Endothelial cell (in vitro differentiated cells): ENCODE measurements around the gene ELOVL4. TPM values are rescaled to one million over a fixed set of nuclear protein-coding genes. Genes with fewer than 3 reads are reported as not detected.

Source experiments
- DNase-seq: peaks from one replicate; pipeline ENCODE4 v3.0.0; 2021; ENCODE audit warnings: low spot score
- H3K27ac Mint-ChIP-seq: one replicate; pipeline ENCODE4 v1.8.0; 2021; ENCODE audit warnings: mixed read lengths, inconsistent platforms; ENCODE audit not compliant: unreplicated experiment
- H3K27me3 Mint-ChIP-seq: one replicate; pipeline ENCODE4 v1.8.0; 2021; ENCODE audit warnings: mild to moderate bottlenecking, moderate library complexity, mixed read lengths, inconsistent platforms; ENCODE audit not compliant: unreplicated experiment
- H3K36me3 Mint-ChIP-seq: one replicate; pipeline ENCODE4 v1.8.0; 2021; ENCODE audit warnings: mild to moderate bottlenecking, low read depth, mixed read lengths, inconsistent platforms; ENCODE audit not compliant: unreplicated experiment
- H3K4me1 Mint-ChIP-seq: one replicate; pipeline ENCODE4 v1.8.0; 2021; ENCODE audit warnings: mild to moderate bottlenecking, mixed read lengths, inconsistent platforms; ENCODE audit not compliant: unreplicated experiment
- H3K4me3 Mint-ChIP-seq: one replicate; pipeline ENCODE4 v1.8.0; 2021; ENCODE audit warnings: mild to moderate bottlenecking, mixed read lengths, inconsistent platforms; ENCODE audit not compliant: unreplicated experiment
- H3K9me3 Mint-ChIP-seq: one replicate; pipeline ENCODE4 v1.8.0; 2021; ENCODE audit warnings: mixed read lengths, inconsistent platforms; ENCODE audit not compliant: unreplicated experiment
- CTCF ChIP-seq: fragments of 200-600 bp; sonication (generic); IDR thresholded peaks from one replicate; pipeline ENCODE4 v1.5.0; 2021; ENCODE audit warnings: antibody characterized with exemption; ENCODE audit not compliant: unreplicated experiment
- total RNA-seq: library from RNA; stranded (reverse); fragmentation: NEBNext Ultra II Directional; extraction: Animal tissue kit (Norgen Biotek cat#: 25700); gene quantifications from one replicate; pipeline ENCODE4 v1.2.1, GENCODE V29; 2021; ENCODE audit not compliant: unreplicated experiment

The ELOVL4 gene
- total RNA-seq, 1 donor from 2014 or later, result 3.3 TPM

DNA sequence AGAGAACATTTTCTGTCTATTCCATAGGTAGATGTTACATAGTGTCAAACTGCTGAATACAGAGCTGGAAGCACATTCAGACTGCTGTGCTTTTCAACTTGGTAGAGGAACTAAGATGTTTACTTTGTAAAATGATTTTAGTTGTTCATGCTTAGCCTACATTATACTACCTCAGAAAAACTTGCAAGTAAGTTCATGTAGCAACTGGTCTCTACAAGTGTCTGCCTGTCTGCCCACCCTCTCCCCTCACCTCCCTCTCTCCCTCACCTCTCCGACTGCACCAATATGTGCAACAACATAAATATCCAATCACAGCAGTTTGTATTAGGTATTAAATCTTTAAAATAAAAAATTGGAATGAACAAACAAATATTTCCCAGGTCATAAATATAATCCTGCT, 25.3 kb downstream of the ELOVL4 start:
- H3K9me3 Mint-ChIP-seq, result no peaks in the 10 kb centered on the region
- H3K27me3 Mint-ChIP-seq, result no peaks in the 10 kb centered on the region
- DNase-seq, result no peak
- no peaks in the 10 kb centered on the region for H3K4me1 Mint-ChIP-seq
- H3K27ac Mint-ChIP-seq, result no peak overlapping the region
- TF ChIP-seq CTCF, result no peak
- no peak overlapping the region for H3K4me3 Mint-ChIP-seq
- no peaks in the 10 kb centered on the region for H3K36me3 Mint-ChIP-seq

GRCh38 chr6:79913369-79913768, 34.0 kb downstream of the ELOVL4 start:
- no peak for TF ChIP-seq CTCF
- Mint-ChIP-seq H3K4me1 (no peaks in the 10 kb centered on the region), H3K9me3 (no peaks in the 10 kb centered on the region), H3K4me3 (no peak overlapping the region), H3K27ac (no peak overlapping the region), H3K27me3 (no peaks in the 10 kb centered on the region), H3K36me3 (no peaks in the 10 kb centered on the region)
- no peak for DNase-seq

GRCh38 chr6:79911992-79912391, 35.4 kb downstream of the ELOVL4 start:
- no peak for DNase-seq
- H3K27me3 Mint-ChIP-seq, result no peaks in the 10 kb centered on the region
- no peaks in the 10 kb centered on the region for H3K36me3 Mint-ChIP-seq
- H3K9me3 Mint-ChIP-seq, result no peaks in the 10 kb centered on the region
- H3K27ac Mint-ChIP-seq, result no peak overlapping the region
- no peaks in the 10 kb centered on the region for H3K4me1 Mint-ChIP-seq
- no peak overlapping the region for H3K4me3 Mint-ChIP-seq
- no peak for TF ChIP-seq CTCF

DNA sequence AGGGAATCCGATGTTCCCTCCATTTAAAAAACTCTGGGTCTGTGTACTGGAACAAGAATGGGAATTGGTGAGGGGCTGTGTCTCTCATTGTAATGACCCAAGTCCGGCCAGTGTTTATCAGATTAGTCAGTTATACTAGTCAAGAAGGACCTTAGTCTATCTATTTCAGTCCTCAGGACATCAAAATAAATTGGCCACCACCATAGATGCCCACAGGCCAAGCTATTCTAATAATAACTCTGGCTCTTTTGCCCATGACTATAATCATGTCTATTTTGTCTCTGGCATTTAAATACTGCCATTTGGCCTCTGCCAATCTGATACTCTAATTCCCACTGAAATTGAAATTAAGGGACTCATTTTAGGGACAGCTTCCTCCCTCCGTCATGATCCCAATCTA, 37.8 kb downstream of the ELOVL4 start:
- Mint-ChIP-seq H3K4me3 (no peak overlapping the region), H3K4me1 (no peaks in the 10 kb centered on the region), H3K36me3 (no peaks in the 10 kb centered on the region), H3K27ac (no peak overlapping the region), H3K9me3 (no peaks in the 10 kb centered on the region), H3K27me3 (no peaks in the 10 kb centered on the region)
- no peak for DNase-seq
- TF ChIP-seq CTCF, result no peak

GRCh38 chr6:79902046-79902445, 45.3 kb downstream of the ELOVL4 start:
- Mint-ChIP-seq H3K27me3 (no peaks in the 10 kb centered on the region), H3K27ac (no peak overlapping the region), H3K36me3 (no peaks in the 10 kb centered on the region), H3K4me3 (no peak overlapping the region), H3K4me1 (no peaks in the 10 kb centered on the region), H3K9me3 (no peaks in the 10 kb centered on the region)
- DNase-seq, result no peak
- no peak for TF ChIP-seq CTCF
